Astrocyte (in vitro differentiated cells and primary cell): ENCODE data around the gene PSG1. TPM values are rescaled to one million over a fixed set of nuclear protein-coding genes. Genes with fewer than 3 reads are reported as not detected.
"Not testable (repeated sequence)": the region's sequence is repeated elsewhere in the genome, so short reads cannot be mapped to it uniquely, and the experiment has no call there.

Experiments
- DNase-seq: peaks from one replicate; pipeline ENCODE4 v3.0.0-alpha.2; 2010; ENCODE audit warnings: low read depth
- FAIRE-seq: peaks from 2 replicates; lab custom pipeline; 2011; peaks lifted over from hg19 to GRCh38; lab: Jason Lieb, UNC
- H2AFZ ChIP-seq: 2 replicates; pipeline ENCODE4 v1.6.0; 2012; ENCODE audit warnings: low read depth, low read length, inconsistent platforms
- H3K27ac ChIP-seq: 2 replicates; pipeline ENCODE4 v1.5.1; 2011; ENCODE audit warnings: low read depth, low read length, inconsistent platforms
- H3K27me3 ChIP-seq: 2 replicates; pipeline ENCODE4 v1.6.0; 2011; ENCODE audit warnings: low read length, inconsistent platforms; ENCODE audit not compliant: insufficient read depth
- H3K36me3 ChIP-seq: 2 replicates; pipeline ENCODE4 v1.5.1; 2011; ENCODE audit warnings: low read length, inconsistent platforms; ENCODE audit not compliant: insufficient read depth
- H3K4me1 ChIP-seq: 2 replicates; pipeline ENCODE4 v1.5.1; 2011; ENCODE audit warnings: low read length, inconsistent platforms; ENCODE audit not compliant: insufficient read depth
- H3K4me2 ChIP-seq: 2 replicates; pipeline ENCODE4 v1.6.0; 2012; ENCODE audit warnings: low read length, inconsistent platforms
- H3K4me3 ChIP-seq: 2 replicates; pipeline ENCODE4 v1.5.1; 2011; ENCODE audit warnings: low read depth, mild to moderate bottlenecking, low read length, inconsistent platforms; ENCODE audit not compliant: insufficient read depth
- H3K79me2 ChIP-seq: 2 replicates; pipeline ENCODE4 v1.6.0; 2012; ENCODE audit warnings: mild to moderate bottlenecking, low read length, inconsistent platforms; ENCODE audit not compliant: insufficient read depth
- H3K9ac ChIP-seq: 2 replicates; pipeline ENCODE4 v1.6.0; 2012; ENCODE audit warnings: mild to moderate bottlenecking, low read length, inconsistent platforms
- H3K9me3 ChIP-seq: 2 replicates; pipeline ENCODE4 v1.5.1; 2012; ENCODE audit warnings: low read depth, mild to moderate bottlenecking, low read length, inconsistent platforms; ENCODE audit not compliant: insufficient read depth
- H4K20me1 ChIP-seq: 2 replicates; pipeline ENCODE4 v1.6.0; 2012; ENCODE audit warnings: low read length, inconsistent platforms; ENCODE audit not compliant: insufficient read depth
- H3K27ac Mint-ChIP-seq: one replicate; pipeline ENCODE4 v1.8.0; 2021; ENCODE audit warnings: mild to moderate bottlenecking, mixed read lengths; ENCODE audit not compliant: unreplicated experiment
- H3K27me3 Mint-ChIP-seq: one replicate; pipeline ENCODE4 v1.8.0; 2021; ENCODE audit warnings: low read depth, mixed read lengths; ENCODE audit not compliant: unreplicated experiment
- H3K36me3 Mint-ChIP-seq: one replicate; pipeline ENCODE4 v1.8.0; 2021; ENCODE audit warnings: low read depth, mixed read lengths; ENCODE audit not compliant: unreplicated experiment
- H3K4me1 Mint-ChIP-seq: one replicate; pipeline ENCODE4 v1.8.0; 2021; ENCODE audit warnings: low read depth, mixed read lengths; ENCODE audit not compliant: unreplicated experiment
- H3K4me3 Mint-ChIP-seq: one replicate; pipeline ENCODE4 v1.8.0; 2021; ENCODE audit warnings: mild to moderate bottlenecking, moderate library complexity, mixed read lengths; ENCODE audit not compliant: unreplicated experiment
- H3K9me3 Mint-ChIP-seq: one replicate; pipeline ENCODE4 v1.8.0; 2021; ENCODE audit warnings: mild to moderate bottlenecking, mixed read lengths; ENCODE audit not compliant: unreplicated experiment
- total RNA-seq: library from RNA; stranded (reverse); gene quantifications from 2 replicates; pipeline ENCODE4 v1.2.1, GENCODE V29; 2021
- TF ChIP-seq, protein P1 (sequence below): IDR thresholded peaks from 2 replicates; pipeline ENCODE4 v1.5.1; 2011; ENCODE audit warnings: low read depth, mild to moderate bottlenecking, inconsistent platforms, low read length, moderate library complexity; ENCODE audit not compliant: insufficient read depth

PSG1 gene
- total RNA-seq, 1 donor from 2014 or later = 0.52 TPM

DNA sequence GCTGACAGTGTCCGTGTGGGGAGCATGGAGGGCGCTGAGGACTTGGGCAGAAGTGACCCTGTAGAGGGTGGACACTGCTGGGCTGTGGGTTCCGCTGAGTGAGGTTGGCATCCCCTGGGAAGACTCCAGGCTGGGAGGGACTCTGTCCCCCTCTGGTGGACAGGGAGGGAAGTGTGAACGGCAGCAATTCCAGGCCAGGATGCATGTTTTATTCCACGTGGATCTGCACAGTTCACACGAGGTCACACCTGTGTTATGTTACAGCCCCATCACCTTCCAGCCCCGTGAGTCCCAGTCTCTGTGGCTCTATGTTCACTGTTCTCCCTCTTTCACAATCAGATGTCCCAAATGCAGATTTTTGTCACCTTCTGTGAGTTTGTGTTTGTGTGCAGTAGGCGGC is 1.8 kb upstream of the PSG1 start:
- H3K4me1 Mint-ChIP-seq, DNase-seq, H3K27ac Mint-ChIP-seq, H3K4me1 ChIP-seq, H3K9me3 ChIP-seq, H3K36me3 Mint-ChIP-seq, FAIRE-seq, H4K20me1 ChIP-seq, H3K27me3 ChIP-seq, H3K27me3 Mint-ChIP-seq, H3K9ac ChIP-seq, H3K27ac ChIP-seq, H3K79me2 ChIP-seq, H2AFZ ChIP-seq, H3K4me3 Mint-ChIP-seq, H3K4me3 ChIP-seq, H3K36me3 ChIP-seq, H3K4me2 ChIP-seq: not testable (repeated sequence)
- peaks cover 19% of the 10 kb centered on the region for H3K9me3 Mint-ChIP-seq
- TF ChIP-seq, protein P1, sequence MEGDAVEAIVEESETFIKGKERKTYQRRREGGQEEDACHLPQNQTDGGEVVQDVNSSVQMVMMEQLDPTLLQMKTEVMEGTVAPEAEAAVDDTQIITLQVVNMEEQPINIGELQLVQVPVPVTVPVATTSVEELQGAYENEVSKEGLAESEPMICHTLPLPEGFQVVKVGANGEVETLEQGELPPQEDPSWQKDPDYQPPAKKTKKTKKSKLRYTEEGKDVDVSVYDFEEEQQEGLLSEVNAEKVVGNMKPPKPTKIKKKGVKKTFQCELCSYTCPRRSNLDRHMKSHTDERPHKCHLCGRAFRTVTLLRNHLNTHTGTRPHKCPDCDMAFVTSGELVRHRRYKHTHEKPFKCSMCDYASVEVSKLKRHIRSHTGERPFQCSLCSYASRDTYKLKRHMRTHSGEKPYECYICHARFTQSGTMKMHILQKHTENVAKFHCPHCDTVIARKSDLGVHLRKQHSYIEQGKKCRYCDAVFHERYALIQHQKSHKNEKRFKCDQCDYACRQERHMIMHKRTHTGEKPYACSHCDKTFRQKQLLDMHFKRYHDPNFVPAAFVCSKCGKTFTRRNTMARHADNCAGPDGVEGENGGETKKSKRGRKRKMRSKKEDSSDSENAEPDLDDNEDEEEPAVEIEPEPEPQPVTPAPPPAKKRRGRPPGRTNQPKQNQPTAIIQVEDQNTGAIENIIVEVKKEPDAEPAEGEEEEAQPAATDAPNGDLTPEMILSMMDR = peak; percentile 30

DNA sequence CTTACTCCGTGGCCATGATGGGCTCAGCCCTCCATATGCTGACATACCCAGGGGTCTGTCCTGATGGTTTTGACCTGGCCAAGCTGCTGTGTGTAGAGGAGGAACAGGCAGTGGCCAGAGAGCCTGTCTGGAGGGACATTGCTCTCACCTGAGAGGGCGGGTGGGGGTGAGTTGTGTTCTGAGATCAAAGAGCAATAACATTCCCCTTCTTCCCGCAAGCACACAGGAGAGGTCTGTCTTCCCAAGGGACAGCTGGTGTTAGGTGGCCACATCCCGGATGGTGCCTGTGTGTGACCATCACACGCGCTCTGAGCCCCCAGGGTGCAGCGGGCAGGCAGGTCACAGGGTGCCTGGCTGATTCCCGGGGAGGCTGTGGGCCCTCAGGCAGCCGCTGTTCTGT is 1.1 kb upstream of the PSG1 start:
- H3K36me3 ChIP-seq, H3K4me1 Mint-ChIP-seq, H4K20me1 ChIP-seq, H2AFZ ChIP-seq, H3K4me3 ChIP-seq, H3K27ac ChIP-seq, H3K4me3 Mint-ChIP-seq, H3K79me2 ChIP-seq, H3K9ac ChIP-seq, H3K27me3 Mint-ChIP-seq, DNase-seq, H3K9me3 ChIP-seq, H3K4me2 ChIP-seq, H3K36me3 Mint-ChIP-seq, H3K27ac Mint-ChIP-seq, FAIRE-seq, H3K27me3 ChIP-seq: not testable (repeated sequence)
- H3K9me3 Mint-ChIP-seq = peaks cover 19% of the 10 kb centered on the region
- H3K4me1 ChIP-seq = peaks cover 13% of the 10 kb centered on the region

DNA sequence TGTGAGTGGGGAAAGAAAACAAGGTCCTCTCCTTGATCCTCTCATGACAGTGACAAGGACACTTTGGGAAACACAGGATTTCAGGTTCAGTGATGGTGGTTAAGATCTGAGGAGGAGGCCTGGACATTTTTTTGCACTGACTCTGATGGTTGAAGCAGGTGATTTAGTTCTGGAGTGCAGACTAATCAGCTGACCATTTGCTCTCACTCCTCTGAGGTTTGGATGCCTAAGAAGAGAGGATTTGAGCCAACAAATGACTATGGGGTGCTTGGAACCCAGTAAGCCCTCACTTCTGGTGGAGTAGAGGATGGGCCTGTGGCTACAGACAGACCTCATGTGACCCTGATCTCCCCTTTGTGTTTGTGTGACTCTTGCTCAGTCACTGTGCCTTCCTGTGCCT is 2.9 kb downstream of the PSG1 start:
- H3K9ac ChIP-seq = peak overlapping the region; percentile 77
- not testable (repeated sequence) for H3K9me3 ChIP-seq, H3K4me3 ChIP-seq, H4K20me1 ChIP-seq, H3K36me3 ChIP-seq, H2AFZ ChIP-seq, H3K4me2 ChIP-seq, H3K79me2 ChIP-seq, H3K27me3 ChIP-seq, H3K4me1 Mint-ChIP-seq, H3K27ac Mint-ChIP-seq, H3K4me3 Mint-ChIP-seq, H3K36me3 Mint-ChIP-seq, H3K27me3 Mint-ChIP-seq, FAIRE-seq
- peak overlapping the region; percentile 93 for H3K27ac ChIP-seq
- DNase-seq = peak; percentile 83
- peaks cover 26% of the 10 kb centered on the region for H3K9me3 Mint-ChIP-seq
- H3K4me1 ChIP-seq = peaks cover 22% of the 10 kb centered on the region

DNA sequence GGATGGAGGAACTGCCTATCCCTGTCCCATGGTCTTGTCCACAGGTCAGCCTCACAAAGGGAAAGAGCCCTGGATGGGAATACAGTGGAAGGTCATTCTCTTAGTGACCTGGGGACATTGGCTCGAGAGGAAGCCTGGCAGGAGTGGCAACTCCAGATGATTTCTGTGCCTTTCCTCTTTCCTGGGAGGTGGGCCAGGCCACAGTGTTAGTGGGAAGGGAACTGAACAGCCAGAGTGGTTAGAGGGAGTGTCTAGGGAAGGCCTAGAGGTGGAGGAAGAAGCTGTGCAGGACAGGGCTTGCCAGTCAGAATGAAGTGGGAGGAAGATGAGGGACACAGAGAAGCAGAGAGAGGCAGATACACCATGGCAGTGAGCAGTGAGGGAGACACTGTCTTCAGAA is 3.6 kb downstream of the PSG1 start:
- H3K27ac Mint-ChIP-seq = peak overlapping the region; percentile 66
- H3K79me2 ChIP-seq, H3K36me3 Mint-ChIP-seq, H3K9me3 ChIP-seq, H3K27me3 ChIP-seq, FAIRE-seq, H3K4me3 ChIP-seq, H3K27me3 Mint-ChIP-seq, H3K4me3 Mint-ChIP-seq, H3K36me3 ChIP-seq, H3K4me1 Mint-ChIP-seq, H4K20me1 ChIP-seq: not testable (repeated sequence)
- Histone ChIP-seq H2AFZ (peak overlapping the region; percentile 10), H3K27ac (peak overlapping the region; percentile 93), H3K4me1 (peaks cover 22% of the 10 kb centered on the region), H3K9ac (peak overlapping the region; percentile 77), H3K4me2 (peak overlapping the region; percentile 39)
- DNase-seq = peak; percentile 20
- H3K9me3 Mint-ChIP-seq = peaks cover 23% of the 10 kb centered on the region

DNA sequence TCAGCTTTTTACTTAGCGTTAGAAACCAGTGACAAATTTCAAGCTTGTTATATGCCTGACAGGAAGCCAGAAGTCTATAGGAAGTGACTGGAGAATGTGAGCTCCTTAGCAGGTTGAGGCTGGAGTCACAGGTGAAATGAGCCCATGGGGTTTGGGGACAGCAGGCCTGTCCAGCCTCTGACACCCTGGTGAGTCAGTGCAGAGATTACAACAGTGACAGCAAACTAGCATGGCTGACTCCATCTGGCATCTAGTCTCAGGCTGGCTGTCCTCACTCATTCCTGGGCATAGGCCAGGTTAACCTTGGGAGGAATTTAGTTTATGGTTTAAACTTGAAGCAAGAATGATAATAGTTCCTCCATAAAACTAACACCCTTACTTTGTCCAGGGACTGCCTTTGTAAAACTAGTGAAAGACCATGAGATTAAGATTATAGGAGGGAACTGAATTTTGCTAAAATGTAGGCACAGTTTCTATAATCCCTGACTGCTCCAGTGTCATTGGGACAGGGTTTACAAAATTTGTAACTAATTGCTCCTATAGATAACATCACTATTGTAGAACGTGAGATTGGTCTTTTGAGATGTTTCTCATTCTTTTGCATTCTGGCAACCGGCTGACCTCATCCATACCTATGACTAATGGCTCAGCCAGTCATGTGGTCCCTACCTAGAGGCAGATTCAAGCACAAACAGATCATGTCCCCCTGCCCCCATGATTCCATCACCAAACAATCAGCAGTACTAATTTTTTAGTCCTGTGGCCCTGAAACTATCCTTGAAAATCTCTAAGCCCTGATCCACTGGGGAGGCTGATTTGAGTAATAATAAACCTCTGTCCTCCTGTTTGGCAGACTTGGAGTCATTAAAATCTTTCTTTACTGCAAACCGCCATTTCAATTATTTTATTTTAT is 4.4 kb downstream of the PSG1 start:
- H3K36me3 Mint-ChIP-seq, FAIRE-seq, H4K20me1 ChIP-seq, H3K36me3 ChIP-seq, H2AFZ ChIP-seq, H3K4me3 ChIP-seq, H3K4me1 Mint-ChIP-seq, H3K4me3 Mint-ChIP-seq, H3K27me3 ChIP-seq, H3K79me2 ChIP-seq, H3K27me3 Mint-ChIP-seq, H3K9me3 ChIP-seq: not testable (repeated sequence)
- peak overlapping the region; percentile 77 for H3K9ac ChIP-seq
- Mint-ChIP-seq H3K9me3 (peaks cover 17% of the 10 kb centered on the region), H3K27ac (peak overlapping the region; percentile 26)
- H3K4me2 ChIP-seq = peak overlapping the region; percentile 38
- peak overlapping the region; percentile 93 for H3K27ac ChIP-seq
- H3K4me1 ChIP-seq = peaks cover 22% of the 10 kb centered on the region
- peak; percentile 81 for DNase-seq
